ENCODE results near the gene HESX1. TPM values are rescaled to one million over a fixed set of nuclear protein-coding genes. Genes with fewer than 3 reads are reported as not detected.

HESX1 gene
- total RNA-seq, 1 donor from 2014 or later, result 0.30 TPM

- Histone ChIP-seq H3K36me3 (no peaks in the 10 kb centered on the region), H3K27me3 (ENCODE audit: low read depth) (no peaks in the 10 kb centered on the region), H3K9me3 (replicated peaks) (no peaks in the 10 kb centered on the region), H3K27ac (replicated peaks) (no peak overlapping the region), H3K4me3 (no peak overlapping the region), H3K4me1 (no peaks in the 10 kb centered on the region)
- DNase-seq, result no peak
- intact Hi-C loops (cut with micrococcal nuclease), result no loop called here
- TF ChIP-seq CTCF (IDR thresholded peaks at IDR 0.05; ENCODE audit: borderline replicate concordance), result no peak
Observed at GRCh38 chr3:57206423-57206822, 6.6 kb upstream of the HESX1 start.

GRCh38 chr3:57194641-57195040 is 5.1 kb downstream of the HESX1 start:
- intact Hi-C loops (cut with micrococcal nuclease), result no loop called here
- H3K4me1 ChIP-seq, result no peaks in the 10 kb centered on the region
- DNase-seq, result no peak
- no peaks in the 10 kb centered on the region for H3K9me3 ChIP-seq (replicated peaks)
- H3K36me3 ChIP-seq, result no peaks in the 10 kb centered on the region
- no peak for TF ChIP-seq CTCF (IDR thresholded peaks at IDR 0.05; ENCODE audit: borderline replicate concordance)
- no peak overlapping the region for H3K4me3 ChIP-seq
- no peak overlapping the region for H3K27ac ChIP-seq (replicated peaks)
- H3K27me3 ChIP-seq (ENCODE audit: low read depth), result peaks cover 18% of the 10 kb centered on the region

- Histone ChIP-seq H3K4me1 (no peaks in the 10 kb centered on the region), H3K36me3 (no peaks in the 10 kb centered on the region), H3K4me3 (no peak overlapping the region), H3K9me3 (replicated peaks) (no peaks in the 10 kb centered on the region), H3K27me3 (ENCODE audit: low read depth) (peaks cover 13% of the 10 kb centered on the region), H3K27ac (replicated peaks) (no peak overlapping the region)
- intact Hi-C loops (cut with micrococcal nuclease), result no loop called here
- no peak for TF ChIP-seq CTCF (IDR thresholded peaks at IDR 0.05; ENCODE audit: borderline replicate concordance)
- no peak for DNase-seq
Observed at GRCh38 chr3:57192028-57192427, 7.8 kb downstream of the HESX1 start.

- Histone ChIP-seq H3K4me3 (no peak overlapping the region), H3K27me3 (ENCODE audit: low read depth) (no peaks in the 10 kb centered on the region), H3K36me3 (no peaks in the 10 kb centered on the region), H3K27ac (replicated peaks) (no peak overlapping the region), H3K9me3 (replicated peaks) (no peaks in the 10 kb centered on the region), H3K4me1 (no peaks in the 10 kb centered on the region)
- TF ChIP-seq CTCF (IDR thresholded peaks at IDR 0.05; ENCODE audit: borderline replicate concordance), result no peak
- intact Hi-C loops (cut with micrococcal nuclease), result no loop called here
- no peak for DNase-seq
Observed at GRCh38 chr3:57184526-57184925, 15.3 kb downstream of the HESX1 start.

GRCh38 chr3:57179580-57180410 is 20.0 kb downstream of the HESX1 start:
- Histone ChIP-seq H3K9me3 (replicated peaks) (no peaks in the 10 kb centered on the region), H3K4me3 (no peak overlapping the region), H3K36me3 (no peaks in the 10 kb centered on the region), H3K27ac (replicated peaks) (no peak overlapping the region), H3K27me3 (ENCODE audit: low read depth) (no peaks in the 10 kb centered on the region), H3K4me1 (no peaks in the 10 kb centered on the region)
- intact Hi-C loops (cut with micrococcal nuclease), result no loop called here
- TF ChIP-seq CTCF (IDR thresholded peaks at IDR 0.05; ENCODE audit: borderline replicate concordance), result peak; percentile 44
- DNase-seq, result no peak
